Activated CD8-positive, alpha-beta T cell treated with anti-CD3 and anti-CD28 coated beads for 36 hours (primary cell): ENCODE results near the gene SPSB1. TPM values are rescaled to one million over a fixed set of nuclear protein-coding genes. Genes with fewer than 3 reads are reported as not detected.

Source experiments
- ATAC-seq: fragments of 200-7000 bp; cut with Tn5 transposase; one replicate; pipeline ENCODE4 v1.10.0; 2021; ENCODE audit warnings: mild to moderate bottlenecking, moderate library complexity
- CTCF ChIA-PET: fragments of 350-600 bp; sonication (Branson Sonifier 250); formaldehyde crosslinking; loops from one replicate; lab custom pipeline; 2021; ENCODE audit warnings: antibody characterized with exemption; lab: Charles Lee
- POLR2A ChIA-PET: fragments of 350-600 bp; sonication (Branson Sonifier 250); formaldehyde crosslinking; loops from one replicate; lab custom pipeline; 2021; ENCODE audit warnings: antibody characterized with exemption; lab: Charles Lee
- DNase-seq: peaks from one replicate; pipeline ENCODE4 v3.0.0-alpha.2; 2020
- H3K27ac Mint-ChIP-seq: one replicate; pipeline ENCODE4 v1.8.0; 2021; ENCODE audit warnings: mild to moderate bottlenecking, mixed read lengths
- H3K27me3 Mint-ChIP-seq: one replicate; pipeline ENCODE4 v1.8.0; 2021; ENCODE audit warnings: mixed read lengths
- H3K36me3 Mint-ChIP-seq: one replicate; pipeline ENCODE4 v1.8.0; 2021; ENCODE audit warnings: low read depth, mixed read lengths
- H3K4me1 Mint-ChIP-seq: one replicate; pipeline ENCODE4 v1.8.0; 2021; ENCODE audit warnings: low read depth, mixed read lengths
- H3K4me3 Mint-ChIP-seq: one replicate; pipeline ENCODE4 v1.8.0; 2021; ENCODE audit warnings: mild to moderate bottlenecking, moderate library complexity, mixed read lengths
- H3K9me3 Mint-ChIP-seq: one replicate; pipeline ENCODE4 v1.8.0; 2021; ENCODE audit warnings: mixed read lengths
- CTCF ChIP-seq: fragments of 200-600 bp; IDR thresholded peaks from one replicate; pipeline ENCODE4 v1.8.0; 2022; ENCODE audit warnings: antibody characterized with exemption, mild to moderate bottlenecking
- intact Hi-C: fragments of 100-400 bp; cut with micrococcal nuclease; formaldehyde crosslinking; loops from one replicate; pipeline ENCODE4 v1.10.0; 2022
- total RNA-seq, 2 experiments: library from RNA; stranded (reverse); gene quantifications; one replicate each; pipeline ENCODE4 v1.2.3, GENCODE V29; 2021

Gene SPSB1
- total RNA-seq, 2 experiments from 2014 or later: 1.1 to 1.5 TPM

GRCh38 chr1:9267352-9267686 lies 25.4 kb upstream of the SPSB1 start:
- H3K27ac Mint-ChIP-seq: no peak overlapping the region
- TF ChIP-seq CTCF: peak; percentile 38
- DNase-seq (no peak), ATAC-seq (peak; percentile 21)
- no peaks in the 10 kb centered on the region for H3K4me1 Mint-ChIP-seq
- H3K9me3 Mint-ChIP-seq: no peaks in the 10 kb centered on the region
- no peak overlapping the region for H3K4me3 Mint-ChIP-seq
- no peaks in the 10 kb centered on the region for H3K27me3 Mint-ChIP-seq
- H3K36me3 Mint-ChIP-seq: no peaks in the 10 kb centered on the region
- intact Hi-C loops: loop anchor here (5.0 kb wide), 2 partner anchors 190 to 225 kb away; no protein-coding TSS in a partner anchor
- ChIA-PET POLR2A (interaction anchor here (0.6 kb wide), 1 partner anchor 31 kb away, joined by 3 read pairs; no protein-coding TSS in a partner anchor), CTCF (interaction anchor here (0.7 to 3.9 kb wide), 38 partner anchors 9 to 324 kb away, joined by 3 to 36 read pairs (median 4); partner anchors contain the start of gene SLC25A33)

GRCh38 chr1:9267827-9268581 lies 24.7 kb upstream of the SPSB1 start:
- ATAC-seq (no peak), DNase-seq (no peak)
- ChIA-PET POLR2A (interaction anchor here (1.9 kb wide), 1 partner anchor 11 kb away, joined by 8 read pairs; no protein-coding TSS in a partner anchor), CTCF (interaction anchor here (0.5 to 3.9 kb wide), 16 partner anchors 8 to 243 kb away, joined by 3 to 36 read pairs (median 5); no protein-coding TSS in a partner anchor)
- Mint-ChIP-seq H3K27ac (no peak overlapping the region), H3K27me3 (no peaks in the 10 kb centered on the region), H3K36me3 (no peaks in the 10 kb centered on the region), H3K9me3 (no peaks in the 10 kb centered on the region), H3K4me3 (no peak overlapping the region), H3K4me1 (no peaks in the 10 kb centered on the region)
- no peak for TF ChIP-seq CTCF
- intact Hi-C loops: loop anchor here (5.0 kb wide), 2 partner anchors 189 to 224 kb away; no protein-coding TSS in a partner anchor

- Mint-ChIP-seq H3K36me3 (no peaks in the 10 kb centered on the region), H3K4me3 (no peak overlapping the region), H3K4me1 (no peaks in the 10 kb centered on the region), H3K27me3 (no peaks in the 10 kb centered on the region), H3K27ac (no peak overlapping the region), H3K9me3 (no peaks in the 10 kb centered on the region)
- ATAC-seq: no peak
- ChIA-PET CTCF (interaction anchor here (1.0 to 3.9 kb wide), 6 partner anchors 13 to 225 kb away, joined by 3 to 36 read pairs (median 12); no protein-coding TSS in a partner anchor), POLR2A (interaction anchor here (1.9 kb wide), 1 partner anchor 10 kb away, joined by 8 read pairs; no protein-coding TSS in a partner anchor)
- no peak for DNase-seq
- intact Hi-C loops: loop anchor here (5.0 kb wide), 2 partner anchors 188 to 223 kb away; no protein-coding TSS in a partner anchor
- TF ChIP-seq CTCF: no peak
Measured at GRCh38 chr1:9269078-9269501, 23.6 kb upstream of the SPSB1 start.

GRCh38 chr1:9269721-9270120 lies 23.0 kb upstream of the SPSB1 start:
- ATAC-seq (no peak), DNase-seq (no peak)
- H3K4me3 Mint-ChIP-seq: no peak overlapping the region
- CTCF ChIA-PET: interaction anchor here (0.8 to 3.9 kb wide), 4 partner anchors 12 to 221 kb away, joined by 3 to 36 read pairs (median 4); no protein-coding TSS in a partner anchor
- no peaks in the 10 kb centered on the region for H3K4me1 Mint-ChIP-seq
- no peaks in the 10 kb centered on the region for H3K36me3 Mint-ChIP-seq
- POLR2A ChIA-PET: interaction anchor here (1.9 kb wide), 1 partner anchor 9 kb away, joined by 8 read pairs; no protein-coding TSS in a partner anchor
- intact Hi-C loops: loop anchor here (5.0 kb wide), 2 partner anchors 188 to 223 kb away; no protein-coding TSS in a partner anchor
- H3K27me3 Mint-ChIP-seq: no peaks in the 10 kb centered on the region
- no peak overlapping the region for H3K27ac Mint-ChIP-seq
- H3K9me3 Mint-ChIP-seq: no peaks in the 10 kb centered on the region
- TF ChIP-seq CTCF: no peak
